IPS-18c (cell line): ENCODE data around the gene SRPK2.
"Not testable (repeated sequence)": the region's sequence is repeated elsewhere in the genome, so short reads cannot be mapped to it uniquely, and the experiment has no call there.

Experiments used
- H3K4me3 ChIP-seq: 2 replicates; pipeline ENCODE4 v1.7.0; 2013; ENCODE audit warnings: low read depth, mild to moderate bottlenecking, low read length, moderate library complexity; ENCODE audit not compliant: insufficient read depth
- H3K9me3 ChIP-seq: one replicate; pipeline ENCODE4 v1.6.1; 2013; ENCODE audit warnings: mild to moderate bottlenecking, low read length, moderate library complexity; ENCODE audit not compliant: control insufficient read depth, insufficient read depth

The SRPK2 gene

DNA sequence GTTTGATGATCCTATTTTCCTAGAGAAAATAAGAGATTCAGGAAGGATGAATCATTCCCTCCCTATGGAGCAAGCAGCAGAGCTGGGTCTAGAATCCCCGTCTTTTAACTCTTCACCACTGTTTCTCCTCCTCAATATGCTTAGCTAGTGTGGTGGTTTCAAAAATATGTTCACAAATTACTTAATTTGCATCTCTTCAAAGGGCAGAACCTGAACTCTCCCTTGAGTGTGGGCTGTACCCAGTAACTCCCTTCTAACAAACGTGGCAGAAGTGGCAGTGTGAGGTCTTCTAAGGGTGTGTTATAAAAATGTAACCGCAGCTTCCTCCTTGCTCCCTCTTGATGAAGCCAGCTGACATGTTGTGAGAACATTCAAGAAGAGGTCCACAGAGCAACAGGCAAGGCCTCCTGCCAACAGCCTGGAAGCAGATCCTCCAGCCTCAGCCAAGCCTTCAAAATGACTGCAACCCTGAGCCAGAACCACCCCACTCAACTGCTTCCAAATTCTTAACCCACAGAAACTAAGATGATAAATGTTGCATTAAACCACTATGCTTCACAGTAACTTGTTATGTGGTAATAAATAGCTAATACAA, 36.6 kb downstream of the SRPK2 start:
- H3K9me3 ChIP-seq = no peaks in the 10 kb centered on the region
- H3K4me3 ChIP-seq = no peak overlapping the region

- H3K4me3 ChIP-seq = no peak overlapping the region
- no peaks in the 10 kb centered on the region for H3K9me3 ChIP-seq
Measured at GRCh38 chr7:105350906-105351305, 37.8 kb downstream of the SRPK2 start.

- not testable (repeated sequence) for H3K9me3 ChIP-seq, H3K4me3 ChIP-seq
Measured at GRCh38 chr7:105348177-105348576, 40.5 kb downstream of the SRPK2 start.

DNA sequence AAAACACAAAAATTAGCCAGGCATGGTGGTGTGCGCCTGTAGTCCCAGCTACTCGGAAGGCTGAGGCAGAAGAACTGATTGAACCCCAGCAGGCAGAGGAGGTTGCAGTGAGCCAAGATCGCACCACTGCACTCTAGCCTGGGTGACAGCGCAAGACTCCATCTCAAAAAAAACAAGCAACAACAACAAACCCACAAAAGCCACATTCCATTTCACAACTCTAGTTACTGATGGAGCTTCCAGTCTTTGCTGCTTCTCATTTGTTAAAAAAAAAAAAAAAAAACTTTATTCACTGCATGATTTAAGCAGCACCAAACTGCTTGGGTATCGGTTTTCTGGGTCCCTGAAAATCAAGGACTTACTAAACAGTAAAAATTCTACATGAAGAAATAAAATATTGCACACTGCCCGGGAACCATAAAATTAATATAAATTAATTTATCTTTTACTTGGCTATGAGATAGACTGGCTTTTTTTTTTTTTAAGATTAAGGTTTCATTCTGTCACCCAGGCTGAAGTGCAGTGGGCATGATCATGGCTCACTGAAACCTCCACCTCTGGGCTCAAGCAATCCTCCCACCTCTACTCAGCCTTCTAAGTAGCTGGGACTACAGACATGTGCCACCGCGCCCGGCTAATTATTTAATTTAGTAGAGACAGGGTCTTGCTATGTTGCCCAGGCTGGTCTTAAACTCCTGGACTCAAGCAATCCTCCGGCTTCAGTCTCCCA, 42.0 kb downstream of the SRPK2 start:
- Histone ChIP-seq H3K4me3 (no peak overlapping the region), H3K9me3 (no peaks in the 10 kb centered on the region)

DNA sequence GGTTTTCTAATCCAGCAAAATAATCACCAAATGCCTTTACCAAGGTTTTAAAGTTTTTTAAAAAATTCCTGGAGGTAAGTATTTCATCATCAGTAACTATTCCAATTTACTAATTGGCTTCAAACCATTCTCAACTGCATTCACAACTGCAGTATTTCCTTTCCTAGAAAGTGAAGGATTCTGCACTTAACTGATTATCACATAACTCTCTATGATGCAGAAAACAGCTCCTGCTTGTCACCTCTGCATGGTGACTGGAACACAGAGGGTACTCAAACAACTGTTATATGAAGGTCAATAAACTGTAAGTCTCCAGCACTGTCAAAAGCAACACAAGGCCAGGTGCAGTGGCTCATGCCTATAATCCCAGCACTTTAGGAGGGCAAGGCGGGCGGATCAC, 42.6 kb downstream of the SRPK2 start:
- Histone ChIP-seq H3K9me3 (no peaks in the 10 kb centered on the region), H3K4me3 (no peak overlapping the region)

- no peaks in the 10 kb centered on the region for H3K9me3 ChIP-seq
- H3K4me3 ChIP-seq = no peak overlapping the region
Measured at GRCh38 chr7:105345725-105346124, 43.0 kb downstream of the SRPK2 start.

DNA sequence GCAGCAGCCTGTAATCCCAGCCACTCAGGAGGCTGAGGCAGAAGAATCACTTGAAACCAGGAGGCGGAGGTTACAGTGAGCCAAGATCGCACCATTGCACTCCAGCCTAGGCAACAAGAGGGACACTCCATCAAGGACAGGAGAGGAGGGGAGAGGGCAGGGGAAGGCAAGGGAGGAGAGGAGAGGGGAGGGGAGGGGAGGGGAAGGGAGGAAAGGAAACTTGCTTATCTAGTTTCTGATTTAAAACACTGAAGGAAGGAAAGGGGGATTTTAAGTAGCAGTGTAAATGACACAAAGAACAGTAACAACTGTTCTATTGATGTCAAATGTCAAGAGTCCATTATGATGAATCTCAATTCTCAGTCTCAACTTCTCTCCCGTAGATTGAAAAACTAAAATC, 43.7 kb downstream of the SRPK2 start:
- no peak overlapping the region for H3K4me3 ChIP-seq

DNA sequence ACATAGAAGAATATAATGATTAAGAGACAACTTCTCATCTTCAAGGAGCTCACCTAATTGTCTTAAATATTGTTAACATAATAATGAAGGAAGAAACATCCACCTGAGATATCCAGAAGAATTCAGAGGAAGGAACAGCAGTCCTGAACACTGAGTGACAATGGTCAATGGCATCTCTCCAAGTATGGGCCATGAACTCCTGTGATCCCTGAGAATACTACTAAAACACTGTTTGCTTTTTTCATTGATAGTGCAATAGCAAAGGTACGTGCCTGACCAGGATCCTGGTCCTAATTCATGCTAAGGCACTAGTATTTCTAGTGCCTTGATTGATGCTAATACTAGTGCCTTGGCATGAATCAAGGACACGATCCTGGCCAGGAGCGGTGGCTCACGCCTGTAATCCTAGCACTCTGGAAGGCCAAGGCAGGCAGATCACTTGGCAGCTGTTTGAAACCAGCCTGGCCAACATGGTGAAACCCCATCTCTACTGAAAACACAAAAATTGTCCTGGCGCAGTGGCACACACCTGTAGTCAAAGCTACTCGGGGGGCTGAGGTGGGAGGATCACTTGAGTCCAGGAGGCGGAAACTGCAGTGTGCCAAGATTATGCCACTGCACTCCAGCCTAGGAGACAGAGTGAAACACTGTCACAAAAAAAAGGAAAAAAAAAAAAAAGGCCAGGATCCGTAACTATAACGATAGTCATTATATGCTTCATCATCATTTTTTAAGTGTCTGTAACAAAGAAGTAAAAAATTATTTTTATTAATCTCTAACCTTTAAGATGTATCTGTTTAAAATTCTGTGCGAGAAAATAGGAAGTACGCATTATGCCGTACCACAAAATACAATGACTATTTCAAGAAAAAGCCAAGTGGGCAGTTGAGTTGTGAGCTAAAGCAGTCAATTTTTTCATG, 49.1 kb downstream of the SRPK2 start:
- H3K4me3 ChIP-seq = no peak overlapping the region

More for the DNA sequence above, 43.7 kb downstream of the SRPK2 start:
- no peaks in the 10 kb centered on the region for H3K9me3 ChIP-seq

GRCh38 chr7:105337529-105337928, 51.2 kb downstream of the SRPK2 start:
- H3K9me3 ChIP-seq = no peaks in the 10 kb centered on the region

More for the DNA sequence above, 49.1 kb downstream of the SRPK2 start:
- no peaks in the 10 kb centered on the region for H3K9me3 ChIP-seq

DNA sequence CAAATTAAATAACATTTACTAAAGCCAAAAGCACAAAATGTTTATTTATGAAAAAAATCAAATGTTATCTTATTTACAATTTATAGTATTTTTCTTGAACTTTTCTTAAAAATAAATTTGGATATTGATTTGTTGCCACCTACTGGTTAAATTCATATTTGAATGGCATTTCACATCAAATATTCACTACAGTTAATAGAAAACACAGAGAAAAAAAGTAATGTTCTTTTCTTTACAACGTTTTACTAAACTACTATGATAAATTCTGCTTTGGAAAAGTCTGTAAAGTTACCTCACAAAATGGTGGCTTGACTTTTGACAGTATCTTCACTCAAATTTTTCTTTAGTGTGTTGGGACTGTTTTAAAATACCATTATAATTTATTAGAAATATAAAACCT, 52.7 kb downstream of the SRPK2 start:
- H3K4me3 ChIP-seq = no peak overlapping the region

More at GRCh38 chr7:105337529-105337928, 51.2 kb downstream of the SRPK2 start:
- no peak overlapping the region for H3K4me3 ChIP-seq

GRCh38 chr7:105332661-105333060, 56.1 kb downstream of the SRPK2 start:
- not testable (repeated sequence) for H3K4me3 ChIP-seq, H3K9me3 ChIP-seq

More for the DNA sequence above, 52.7 kb downstream of the SRPK2 start:
- H3K9me3 ChIP-seq = no peaks in the 10 kb centered on the region

DNA sequence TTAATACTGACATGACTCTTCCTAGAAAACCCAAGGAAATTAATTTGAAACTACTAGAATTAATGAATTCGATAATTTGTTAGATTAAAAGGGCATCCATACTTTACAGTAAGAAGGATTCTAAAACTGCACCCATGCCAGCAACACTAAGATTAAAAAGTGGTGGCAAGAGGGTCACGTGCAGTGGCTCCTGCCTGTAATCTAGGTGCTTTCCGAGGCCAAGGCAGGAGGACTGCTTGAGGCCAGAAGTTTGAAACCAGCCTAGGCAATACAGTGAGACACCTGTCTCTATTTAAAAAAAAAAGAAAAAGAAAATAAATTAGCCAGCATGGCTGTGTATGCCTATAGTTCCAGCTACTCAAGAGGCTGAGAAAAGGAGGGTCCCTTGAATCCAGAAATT, 58.2 kb downstream of the SRPK2 start:
- Histone ChIP-seq H3K9me3 (no peaks in the 10 kb centered on the region), H3K4me3 (no peak overlapping the region)

DNA sequence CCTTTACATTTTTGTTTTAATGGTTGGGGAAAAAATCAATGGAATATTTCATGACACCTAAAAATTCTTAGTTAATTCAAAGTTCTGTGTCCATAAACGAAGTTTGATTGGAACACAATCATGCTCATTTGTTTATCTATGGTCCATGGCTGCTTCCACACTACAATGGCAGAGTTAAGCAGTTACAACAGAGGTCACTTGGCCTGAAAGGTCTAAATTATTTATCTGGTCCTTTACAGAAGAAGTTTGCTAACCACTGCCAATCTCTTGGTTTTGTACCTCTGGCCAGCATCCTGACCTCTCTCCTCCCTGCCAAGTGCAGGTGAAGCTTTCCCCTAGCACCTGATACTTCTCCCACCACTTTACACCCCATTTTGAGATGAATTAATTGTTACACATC, 61.5 kb downstream of the SRPK2 start:
- Histone ChIP-seq H3K4me3 (no peak overlapping the region), H3K9me3 (no peaks in the 10 kb centered on the region)

GRCh38 chr7:105325216-105325904, 63.4 kb downstream of the SRPK2 start:
- H3K9me3 ChIP-seq = no peaks in the 10 kb centered on the region
- H3K4me3 ChIP-seq = no peak overlapping the region

DNA sequence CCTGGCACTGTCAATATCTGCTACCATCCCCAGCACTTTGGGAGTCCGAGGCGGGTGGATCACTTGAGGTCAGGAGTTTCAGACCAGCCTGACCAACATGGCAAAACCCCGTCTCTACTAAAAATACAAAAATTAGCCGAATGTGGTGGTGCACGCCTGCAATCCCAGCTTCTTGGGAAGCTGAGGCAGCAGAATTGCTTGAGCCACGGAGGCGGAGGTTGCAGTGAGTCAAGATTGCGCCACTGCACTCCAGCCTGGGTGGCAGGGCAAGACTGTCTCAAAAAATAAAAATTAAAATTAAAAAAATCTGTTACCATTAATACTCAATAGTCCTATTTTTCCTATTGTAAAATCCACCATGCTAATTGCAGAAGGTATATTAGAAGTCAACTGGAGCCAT, 64.1 kb downstream of the SRPK2 start:
- not testable (repeated sequence) for H3K4me3 ChIP-seq, H3K9me3 ChIP-seq

DNA sequence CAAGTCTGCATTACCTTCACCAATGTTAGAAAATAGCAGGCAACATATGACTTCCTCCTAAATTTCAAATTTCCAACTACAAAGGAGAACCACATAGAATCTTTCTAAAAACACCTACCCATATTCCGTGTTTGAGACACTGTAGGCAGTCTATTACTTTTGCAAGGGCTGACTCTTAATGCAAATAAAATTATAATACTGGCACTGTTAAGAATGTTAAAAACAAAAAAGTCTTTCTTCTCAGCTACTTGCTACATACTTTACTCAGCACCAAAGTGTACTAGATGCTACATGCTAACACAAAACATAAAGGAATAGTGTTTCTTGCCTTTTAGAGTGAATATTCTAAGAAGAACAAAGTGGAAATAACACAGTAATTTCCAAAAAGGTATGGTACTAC, 65.4 kb downstream of the SRPK2 start:
- Histone ChIP-seq H3K4me3 (no peak overlapping the region), H3K9me3 (no peaks in the 10 kb centered on the region)

- no peak overlapping the region for H3K4me3 ChIP-seq
- H3K9me3 ChIP-seq = no peaks in the 10 kb centered on the region
Measured at GRCh38 chr7:105322655-105323277, 66.0 kb downstream of the SRPK2 start.
